ENCODE data around the gene MEI1. TPM values are rescaled to one million over a fixed set of nuclear protein-coding genes. Genes with fewer than 3 reads are reported as not detected.

Gene MEI1
- total RNA-seq, 1 experiment from 2014 or later = 0.61 TPM

- no peak for DNase-seq
- Histone ChIP-seq H3K79me2 (ENCODE audit: low read depth) (peaks cover 50% of the 10 kb centered on the region), H3F3A (ENCODE audit: insufficient read depth, low read depth) (peaks cover 17% of the 10 kb centered on the region; the same call in 1 of the 2 replicates), H3K9me2 (ENCODE audit: insufficient read depth) (no peaks in the 10 kb centered on the region), H3K4me3 (peak overlapping the region; percentile 58), H3K27ac (peak overlapping the region; percentile 77), H3K27me3 (ENCODE audit: insufficient read depth, low read depth) (no peaks in the 10 kb centered on the region), H4K20me1 (ENCODE audit: insufficient read depth) (peaks cover 7% of the 10 kb centered on the region; the same call in 1 of the 2 replicates), H3K9me3 (ENCODE audit: insufficient read depth, low read depth) (no peaks in the 10 kb centered on the region), H3K36me3 (ENCODE audit: low read depth) (peaks cover 25% of the 10 kb centered on the region), H3K4me2 (peak overlapping the region; percentile 79), H3K4me1 (replicated peaks; ENCODE audit: insufficient read depth) (peaks cover 21% of the 10 kb centered on the region), H2AFZ (peak overlapping the region; percentile 58)
- ChIA-PET POLR2A (ENCODE audit: unreplicated experiment) (interaction anchor here (0.9 to 1.0 kb wide), 4 partner anchors 13 to 165 kb away, joined by 3 to 9 read pairs (median 5); partner anchors contain the start of gene CCDC134), CTCF (interaction anchor here (0.6 to 1.1 kb wide), 4 partner anchors 85 to 135 kb away, joined by 3 to 7 read pairs (median 4); no protein-coding TSS in a partner anchor)
- BruUV-seq (replicated peaks) = TSS peak; percentile 98
- no peak for TF ChIP-seq EZH2 (IDR thresholded peaks at IDR 0.05; ENCODE audit: low read depth)
- intact Hi-C loops (cut with micrococcal nuclease; ENCODE audit: unreplicated experiment) = loop anchor here (1.0 kb wide), 2 partner anchors 12 to 32 kb away; partner anchors contain the start of gene CCDC134
Observed at GRCh38 chr22:41831828-41832552, 132.7 kb downstream of the MEI1 start.

- H3K9me2 ChIP-seq (ENCODE audit: insufficient read depth) = no peaks in the 10 kb centered on the region
- intact Hi-C loops (cut with micrococcal nuclease; ENCODE audit: unreplicated experiment) = loop anchor here (1.0 kb wide), 2 partner anchors 12 to 32 kb away; partner anchors contain the start of gene CCDC134
- TF ChIP-seq CTCF (conservative IDR thresholded peaks at IDR 0.05) = 0 out of 2 replicates have a peak, but pooled peaks have one; percentile 28
- no peak for TF ChIP-seq EZH2 (IDR thresholded peaks at IDR 0.05; ENCODE audit: low read depth)
- BruUV-seq (replicated peaks) = no TSS peak
- peaks cover 17% of the 10 kb centered on the region; the same call in 1 of the 2 replicates for H3F3A ChIP-seq (ENCODE audit: insufficient read depth, low read depth)
- peak within 1 kb of the TSS; percentile 77 for H3K27ac ChIP-seq
- CTCF ChIA-PET = interaction anchor here (0.6 to 1.3 kb wide), 5 partner anchors 23 to 136 kb away, joined by 3 to 7 read pairs (median 5); no protein-coding TSS in a partner anchor
- peak within 1 kb of the TSS; percentile 75 for H2AFZ ChIP-seq
- DNase-seq = peak; percentile 100
- peak within 1 kb of the TSS; percentile 97 for H3K4me2 ChIP-seq
- peaks cover 26% of the 10 kb centered on the region for H3K36me3 ChIP-seq (ENCODE audit: low read depth)
- peak within 1 kb of the TSS; percentile 71 for H3K4me3 ChIP-seq
- H3K4me1 ChIP-seq (replicated peaks; ENCODE audit: insufficient read depth) = peaks cover 21% of the 10 kb centered on the region
- H3K9me3 ChIP-seq (ENCODE audit: insufficient read depth, low read depth) = no peaks in the 10 kb centered on the region
- H4K20me1 ChIP-seq (ENCODE audit: insufficient read depth) = peaks cover 7% of the 10 kb centered on the region; the same call in 1 of the 2 replicates
- POLR2A ChIA-PET (ENCODE audit: unreplicated experiment) = interaction anchor here (0.5 to 1.0 kb wide), 9 partner anchors 12 to 440 kb away, joined by 3 to 9 read pairs (median 5); partner anchors contain the start of genes CCDC134 and CENPM
- H3K79me2 ChIP-seq (ENCODE audit: low read depth) = peaks cover 58% of the 10 kb centered on the region
- no peaks in the 10 kb centered on the region for H3K27me3 ChIP-seq (ENCODE audit: insufficient read depth, low read depth)
Observed at GRCh38 chr22:41832553-41833368, 133.5 kb downstream of the MEI1 start, which contains the start of gene SREBF2. Gene SREBF2 (plus strand): TSS chr22:41833105. CDS start chr22:41833271, 166 bp downstream.

- H3K4me1 ChIP-seq (replicated peaks; ENCODE audit: insufficient read depth) = peaks cover 28% of the 10 kb centered on the region
- BruUV-seq (replicated peaks) = no TSS peak
- no peaks in the 10 kb centered on the region for H3K27me3 ChIP-seq (ENCODE audit: insufficient read depth, low read depth)
- H3K9me3 ChIP-seq (ENCODE audit: insufficient read depth, low read depth) = no peaks in the 10 kb centered on the region
- POLR2A ChIA-PET (ENCODE audit: unreplicated experiment) = interaction anchor here (0.5 to 1.0 kb wide), 5 partner anchors 11 to 136 kb away, joined by 3 to 9 read pairs (median 4); partner anchors contain the start of gene CENPM
- peak overlapping the region; percentile 71 for H3K27ac ChIP-seq
- CTCF ChIA-PET = interaction anchor here (0.6 to 1.3 kb wide), 2 partner anchors 22 to 87 kb away, joined by 5 read pairs; no protein-coding TSS in a partner anchor
- H3K36me3 ChIP-seq (ENCODE audit: low read depth) = peaks cover 31% of the 10 kb centered on the region
- peak overlapping the region; percentile 97 for H3K4me2 ChIP-seq
- TF ChIP-seq EZH2 (IDR thresholded peaks at IDR 0.05; ENCODE audit: low read depth) = no peak
- TF ChIP-seq CTCF (conservative IDR thresholded peaks at IDR 0.05) = no peak
- peak overlapping the region; percentile 75 for H2AFZ ChIP-seq
- peak in 1 of 2 experiments; percentile 33 for DNase-seq
- no peaks in the 10 kb centered on the region for H3K9me2 ChIP-seq (ENCODE audit: insufficient read depth)
- H4K20me1 ChIP-seq (ENCODE audit: insufficient read depth) = peaks cover 7% of the 10 kb centered on the region; the same call in 1 of the 2 replicates
- H3K4me3 ChIP-seq = peak overlapping the region; percentile 71
- intact Hi-C loops (cut with micrococcal nuclease; ENCODE audit: unreplicated experiment) = no loop called here
- peaks cover 20% of the 10 kb centered on the region; the same call in 1 of the 2 replicates for H3F3A ChIP-seq (ENCODE audit: insufficient read depth, low read depth)
- peaks cover 65% of the 10 kb centered on the region for H3K79me2 ChIP-seq (ENCODE audit: low read depth)
Observed at GRCh38 chr22:41833369-41834004, 134.2 kb downstream of the MEI1 start.
